SKM-1 (cell line): ENCODE data around the gene ECI1.
"Not testable (repeated sequence)": the region's sequence is repeated elsewhere in the genome, so short reads cannot be mapped to it uniquely, and the experiment has no call there.

Source experiments
- DNase-seq: peaks from one replicate; lab custom pipeline; 2025; ENCODE audit not compliant: unreplicated experiment; lab: John Stamatoyannopoulos, UW

Gene ECI1

GRCh38 chr16:2212362-2213324 lies 38.7 kb downstream of the ECI1 start:
- DNase-seq, result no peak

GRCh38 chr16:2211923-2212347 lies 39.5 kb downstream of the ECI1 start:
- no peak for DNase-seq

- no peak for DNase-seq
These were observed 40.7 kb downstream of the ECI1 start, which contains the start of gene BRICD5 for GRCh38 chr16:2210386-2211365. TSS of gene BRICD5 (minus strand) at chr16:2210863. CDS start at chr16:2210833, 30 bp downstream.

DNA sequence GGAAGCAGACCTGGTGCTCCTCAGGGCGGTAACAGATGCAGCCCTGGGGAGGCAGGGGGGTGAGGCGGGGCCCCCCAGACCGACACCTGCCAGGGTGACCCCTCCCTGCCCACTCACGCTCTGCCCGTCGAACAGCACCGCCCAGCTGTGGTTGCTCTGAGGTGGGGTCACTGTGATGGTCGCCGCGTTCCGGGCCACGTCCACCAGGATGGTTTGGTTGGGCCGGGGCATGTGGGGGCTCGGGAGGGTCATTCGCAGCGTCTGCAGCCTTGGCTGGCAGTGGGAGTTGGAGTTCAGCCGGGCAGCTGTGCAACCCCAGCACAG lies 41.4 kb downstream of the ECI1 start:
- no peak for DNase-seq

- no peak for DNase-seq
These were observed 42.0 kb downstream of the ECI1 start for GRCh38 chr16:2209258-2210008.

GRCh38 chr16:2208772-2209171 lies 42.6 kb downstream of the ECI1 start:
- no peak for DNase-seq

DNA sequence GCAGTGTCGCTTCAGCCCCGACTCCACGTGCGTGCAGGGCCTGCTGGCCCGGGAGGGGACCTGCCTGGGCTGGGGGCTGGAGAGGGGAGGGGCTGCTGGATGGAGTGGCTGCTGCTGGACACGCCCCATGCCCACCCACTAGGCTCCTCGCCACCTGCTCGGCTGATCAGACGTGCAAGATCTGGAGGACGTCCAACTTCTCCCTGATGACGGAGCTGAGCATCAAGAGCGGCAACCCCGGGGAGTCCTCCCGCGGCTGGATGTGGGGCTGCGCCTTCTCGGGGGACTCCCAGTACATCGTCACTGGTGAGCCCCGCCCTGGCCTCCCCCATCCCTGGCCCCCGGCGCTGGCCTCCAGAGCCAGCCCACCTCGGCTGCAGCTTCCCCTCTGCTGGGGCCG lies 43.1 kb downstream of the ECI1 start:
- DNase-seq, result no peak

- no peak for DNase-seq
These were observed 43.5 kb downstream of the ECI1 start for GRCh38 chr16:2207872-2208271.

DNA sequence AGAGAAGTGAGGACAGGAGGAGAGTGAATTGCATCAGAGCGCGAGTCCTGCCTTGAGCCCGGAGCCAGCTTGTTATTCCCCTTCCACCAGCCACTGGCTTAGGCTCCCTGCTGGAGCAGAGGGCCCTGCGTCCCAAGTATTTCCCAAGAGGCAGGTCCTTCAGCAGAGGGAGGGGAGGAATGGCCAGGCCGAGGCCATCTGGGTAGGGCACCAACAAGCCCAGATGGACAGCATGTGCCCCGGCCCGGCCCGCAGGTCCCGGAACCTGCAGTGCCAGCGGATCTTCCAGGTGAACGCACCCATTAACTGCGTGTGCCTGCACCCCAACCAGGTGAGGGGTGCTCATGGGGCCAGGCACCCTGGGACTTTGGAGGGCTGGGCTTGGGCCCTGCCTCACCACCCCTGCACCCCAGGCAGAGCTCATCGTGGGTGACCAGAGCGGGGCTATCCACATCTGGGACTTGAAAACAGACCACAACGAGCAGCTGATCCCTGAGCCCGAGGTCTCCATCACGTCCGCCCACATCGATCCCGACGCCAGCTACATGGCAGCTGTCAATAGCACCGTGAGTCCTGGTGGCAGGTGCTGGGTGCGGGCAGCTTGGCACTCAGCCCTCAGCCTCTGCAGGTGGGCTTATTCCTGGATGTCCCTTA lies 44.5 kb downstream of the ECI1 start:
- no peak for DNase-seq

DNA sequence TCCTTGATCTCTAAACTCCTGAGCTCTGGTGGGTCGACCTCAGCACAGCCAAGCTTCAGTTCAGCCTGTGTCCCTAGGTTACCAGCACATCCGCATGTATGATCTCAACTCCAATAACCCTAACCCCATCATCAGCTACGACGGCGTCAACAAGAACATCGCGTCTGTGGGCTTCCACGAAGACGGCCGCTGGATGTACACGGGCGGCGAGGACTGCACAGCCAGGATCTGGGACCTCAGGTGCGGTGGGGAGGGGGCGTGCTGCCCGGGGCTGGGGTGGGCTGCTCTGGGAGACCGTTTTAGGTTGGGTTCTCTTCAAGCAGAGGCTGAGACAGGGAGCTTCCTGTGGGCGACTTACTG lies 45.0 kb downstream of the ECI1 start:
- no peak for DNase-seq

DNA sequence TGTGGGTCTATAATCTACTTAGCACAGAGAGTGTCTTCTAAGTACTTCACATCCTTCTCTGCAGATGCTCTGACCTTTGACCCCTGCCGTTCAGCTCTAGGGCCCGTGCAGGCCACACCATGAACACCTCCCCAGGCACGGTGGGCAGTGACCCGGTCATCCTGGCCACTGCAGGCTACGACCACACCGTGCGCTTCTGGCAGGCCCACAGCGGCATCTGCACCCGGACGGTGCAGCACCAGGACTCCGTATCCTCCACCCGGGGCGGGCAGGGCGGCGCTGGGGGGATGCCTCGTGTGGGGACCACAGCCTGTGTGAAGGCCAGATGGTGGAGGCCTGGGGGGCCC lies 45.4 kb downstream of the ECI1 start:
- no peak for DNase-seq

DNA sequence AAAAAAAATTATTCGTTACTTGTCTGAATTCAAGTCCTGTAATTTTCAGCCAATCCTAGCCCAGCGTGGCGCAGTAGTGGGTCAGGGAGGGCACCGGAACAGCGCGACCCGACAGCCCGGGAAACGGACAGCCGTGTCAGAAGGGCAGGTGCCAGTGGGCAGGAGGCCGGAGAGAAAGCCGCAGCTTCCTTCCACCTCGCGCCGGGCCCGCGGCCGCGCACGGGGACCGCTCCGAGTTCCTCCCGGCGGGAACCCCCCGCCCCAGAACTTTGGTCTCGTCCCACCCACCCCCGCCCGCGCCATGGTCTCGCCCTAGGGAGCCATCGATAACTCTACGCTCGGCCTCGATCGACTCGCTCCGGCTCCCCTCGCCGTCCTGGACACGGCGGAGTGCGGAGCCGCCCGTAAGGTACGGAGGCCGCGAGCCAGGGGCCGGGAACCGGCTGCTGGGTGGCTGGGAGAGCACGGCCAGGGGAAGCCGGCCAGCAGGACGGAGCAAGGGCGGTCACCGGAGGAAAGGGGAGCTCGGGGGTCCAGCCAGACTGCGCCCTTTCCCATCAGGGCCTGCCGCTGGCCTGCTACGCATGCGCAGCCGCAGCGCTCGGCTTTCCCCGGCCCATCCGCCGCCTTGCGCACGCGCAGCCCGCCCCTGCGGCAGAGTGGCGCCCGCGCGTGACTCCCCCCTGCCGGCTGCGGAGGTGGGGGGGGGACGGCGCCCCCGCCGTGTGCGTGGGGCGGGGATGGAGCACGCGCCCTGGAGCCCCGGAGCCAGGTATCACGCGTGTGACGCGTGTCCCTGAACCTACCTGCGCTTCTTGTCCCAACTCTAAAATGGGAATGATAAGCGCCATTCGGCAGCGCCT lies 46.1 kb downstream of the ECI1 start, which contains the start of gene MLST8:
Gene MLST8 (plus strand): TSS at position 351 of the 863 bp plus-strand sequence. CDS start 632 bp downstream, outside the sequence.
- peak; percentile 64 for DNase-seq

DNA sequence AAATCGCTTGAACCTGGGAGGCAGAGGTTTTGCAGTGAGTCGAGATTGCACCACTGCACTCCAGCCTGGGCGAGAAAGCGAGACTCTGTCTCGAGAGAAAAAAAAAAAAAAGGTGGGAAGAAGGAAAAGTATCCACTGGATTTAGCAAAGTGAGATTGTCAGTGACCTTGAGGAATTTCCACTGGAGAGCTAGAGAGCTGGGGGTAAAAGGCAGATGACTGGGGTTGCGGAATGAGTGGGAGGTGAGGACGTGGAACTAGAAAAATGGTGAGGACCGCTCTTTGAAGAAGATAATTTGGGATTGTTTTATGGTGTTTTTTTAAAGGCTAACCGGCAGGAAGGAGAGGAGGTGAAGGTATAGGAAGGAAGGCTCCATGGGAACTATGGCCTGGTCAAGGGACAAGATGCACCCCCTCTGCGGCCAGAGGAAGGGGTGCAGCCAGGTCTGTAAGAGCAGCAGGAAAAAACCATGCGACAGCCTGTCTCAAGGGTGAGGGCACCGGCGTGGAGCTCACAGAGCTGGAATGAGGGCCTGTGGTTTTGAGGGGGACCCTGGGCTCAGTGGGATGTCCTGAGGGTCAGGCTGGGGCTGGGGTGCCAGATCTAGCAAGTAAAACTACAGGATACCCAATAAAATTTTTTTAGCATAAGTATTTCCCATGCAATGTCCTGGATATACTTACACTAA lies 46.8 kb downstream of the ECI1 start:
- DNase-seq, result no peak

GRCh38 chr16:2203119-2203688 lies 48.2 kb downstream of the ECI1 start:
- DNase-seq, result not testable (repeated sequence)

DNA sequence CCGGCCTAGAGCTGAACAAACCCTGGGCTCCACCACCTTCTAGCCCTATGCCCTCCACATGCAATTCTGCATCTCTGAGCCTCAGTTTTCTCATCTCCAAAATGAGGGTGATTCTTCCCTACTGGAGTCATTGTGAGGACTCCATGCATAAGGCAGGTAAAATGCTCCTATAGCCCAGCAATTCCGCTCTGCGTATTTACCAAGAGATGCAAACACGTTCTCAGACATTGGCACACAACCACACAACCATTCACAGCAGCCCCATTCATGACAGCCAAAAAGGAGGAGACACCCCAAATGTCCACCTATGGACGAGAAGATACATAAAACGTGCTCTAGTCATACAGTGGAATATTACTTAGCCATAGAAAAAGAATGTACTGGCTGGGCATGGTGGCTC lies 51.1 kb downstream of the ECI1 start:
- DNase-seq, result no peak

- no peak for DNase-seq
These were observed 51.7 kb downstream of the ECI1 start for GRCh38 chr16:2199621-2200139.

DNA sequence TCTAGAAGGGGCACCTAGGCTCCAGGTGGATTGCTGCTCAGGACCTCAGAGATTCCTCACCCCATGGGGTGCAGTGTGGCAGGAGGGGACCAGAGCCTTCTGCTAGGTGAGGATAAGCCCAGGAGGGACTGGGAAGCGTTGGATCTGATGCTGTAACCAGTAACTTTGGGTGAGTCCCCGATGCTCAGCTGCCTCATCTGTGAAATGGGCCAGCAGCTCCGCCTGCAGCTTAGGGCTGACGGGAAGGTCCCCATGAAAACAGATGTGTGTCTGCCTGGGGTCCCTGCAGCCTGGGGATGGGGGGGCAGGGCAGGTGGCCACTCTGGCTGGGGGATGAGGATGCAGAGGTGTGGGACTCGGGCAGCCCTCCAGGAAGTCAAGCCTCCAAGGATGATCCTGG lies 52.3 kb downstream of the ECI1 start:
- no peak for DNase-seq

- DNase-seq, result no peak
These were observed 53.1 kb downstream of the ECI1 start for GRCh38 chr16:2198283-2198682.
